Lower lobe of right lung (tissue), 2 donors: ENCODE measurements around the gene AMPD2. TPM values are rescaled to one million over a fixed set of nuclear protein-coding genes. Genes with fewer than 3 reads are reported as not detected.
"Not testable (repeated sequence)": the region's sequence is repeated elsewhere in the genome, so short reads cannot be mapped to it uniquely, and the experiment has no call there.

Experiments
- ATAC-seq, 2 donors: fragments of 200-7000 bp; cut with Tn5 transposase; one replicate each; pipeline ENCODE4 v1.9.1; 2020 to 2022; ENCODE audit warnings: mild to moderate bottlenecking in 2 of 2, moderate library complexity in 2 of 2
- DNase-seq: peaks from one replicate; pipeline ENCODE4 v3.0.0-alpha.2; 2020
- H3K27ac ChIP-seq: fragments of 200-600 bp; one replicate; pipeline ENCODE4 v1.8.0; 2022
- H3K27me3 ChIP-seq: fragments of 200-600 bp; one replicate; pipeline ENCODE4 v1.8.0; 2022; ENCODE audit warnings: low read depth
- H3K36me3 ChIP-seq: fragments of 200-600 bp; one replicate; pipeline ENCODE4 v1.8.0; 2022; ENCODE audit warnings: mild to moderate bottlenecking
- H3K4me1 ChIP-seq: fragments of 200-600 bp; one replicate; pipeline ENCODE4 v1.8.0; 2022
- H3K4me3 ChIP-seq: fragments of 200-600 bp; one replicate; pipeline ENCODE4 v1.8.0; 2022; ENCODE audit warnings: mild to moderate bottlenecking
- H3K9me3 ChIP-seq: fragments of 200-600 bp; one replicate; pipeline ENCODE4 v1.8.0; 2022
- intact Hi-C: fragments of 100-400 bp; cut with DNase I; formaldehyde crosslinking; loops from one replicate; pipeline ENCODE4 v1.11.0; 2022
- total RNA-seq: library from RNA; stranded (reverse); fragmentation: NEBNext Ultra II Directional; extraction: Animal tissue kit (Norgen Biotek cat#: 25700); gene quantifications from one replicate; pipeline ENCODE4 v1.2.1, GENCODE V29; 2021
- TF ChIP-seq, protein P1 (sequence below): fragments of 200-600 bp; IDR thresholded peaks from one replicate; pipeline ENCODE4 v1.8.0; 2022; ENCODE audit warnings: antibody characterized with exemption, mild to moderate bottlenecking
- donor health status: DM: no; HTN: yes; CAD: no; lungs with severe emphysema.

Gene AMPD2
- total RNA-seq, 1 donor from 2014 or later, result 55.9 TPM

DNA sequence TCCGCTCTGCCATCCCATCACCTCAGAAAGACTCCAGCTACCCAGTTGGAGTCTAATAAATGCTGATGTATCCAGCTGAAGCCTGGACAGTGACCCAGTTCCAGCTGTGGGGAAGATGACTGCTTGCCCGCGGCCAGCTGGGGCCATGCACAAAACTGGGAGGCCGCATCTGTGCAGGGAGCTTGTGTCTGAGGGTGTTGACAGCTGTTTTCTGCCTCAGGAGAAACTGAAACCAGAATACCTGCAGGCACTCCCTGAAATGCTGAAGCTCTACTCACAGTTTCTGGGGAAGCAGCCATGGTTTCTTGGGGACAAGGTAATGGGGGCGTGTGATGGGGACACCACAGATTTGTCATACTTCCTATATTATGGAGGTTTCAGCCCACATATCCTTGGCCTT, 51.4 kb downstream of the AMPD2 start:
- no peak for ATAC-seq
- H3K9me3 ChIP-seq, result no peaks in the 10 kb centered on the region
- no peaks in the 10 kb centered on the region for H3K27me3 ChIP-seq
- H3K4me1 ChIP-seq, result peaks cover 5% of the 10 kb centered on the region
- intact Hi-C loops, result no loop called here
- H3K27ac ChIP-seq, result no peak overlapping the region
- no peak overlapping the region for H3K4me3 ChIP-seq
- TF ChIP-seq, protein P1, sequence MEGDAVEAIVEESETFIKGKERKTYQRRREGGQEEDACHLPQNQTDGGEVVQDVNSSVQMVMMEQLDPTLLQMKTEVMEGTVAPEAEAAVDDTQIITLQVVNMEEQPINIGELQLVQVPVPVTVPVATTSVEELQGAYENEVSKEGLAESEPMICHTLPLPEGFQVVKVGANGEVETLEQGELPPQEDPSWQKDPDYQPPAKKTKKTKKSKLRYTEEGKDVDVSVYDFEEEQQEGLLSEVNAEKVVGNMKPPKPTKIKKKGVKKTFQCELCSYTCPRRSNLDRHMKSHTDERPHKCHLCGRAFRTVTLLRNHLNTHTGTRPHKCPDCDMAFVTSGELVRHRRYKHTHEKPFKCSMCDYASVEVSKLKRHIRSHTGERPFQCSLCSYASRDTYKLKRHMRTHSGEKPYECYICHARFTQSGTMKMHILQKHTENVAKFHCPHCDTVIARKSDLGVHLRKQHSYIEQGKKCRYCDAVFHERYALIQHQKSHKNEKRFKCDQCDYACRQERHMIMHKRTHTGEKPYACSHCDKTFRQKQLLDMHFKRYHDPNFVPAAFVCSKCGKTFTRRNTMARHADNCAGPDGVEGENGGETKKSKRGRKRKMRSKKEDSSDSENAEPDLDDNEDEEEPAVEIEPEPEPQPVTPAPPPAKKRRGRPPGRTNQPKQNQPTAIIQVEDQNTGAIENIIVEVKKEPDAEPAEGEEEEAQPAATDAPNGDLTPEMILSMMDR, result no peak
- no peak for DNase-seq
- H3K36me3 ChIP-seq, result peaks cover 5% of the 10 kb centered on the region

DNA sequence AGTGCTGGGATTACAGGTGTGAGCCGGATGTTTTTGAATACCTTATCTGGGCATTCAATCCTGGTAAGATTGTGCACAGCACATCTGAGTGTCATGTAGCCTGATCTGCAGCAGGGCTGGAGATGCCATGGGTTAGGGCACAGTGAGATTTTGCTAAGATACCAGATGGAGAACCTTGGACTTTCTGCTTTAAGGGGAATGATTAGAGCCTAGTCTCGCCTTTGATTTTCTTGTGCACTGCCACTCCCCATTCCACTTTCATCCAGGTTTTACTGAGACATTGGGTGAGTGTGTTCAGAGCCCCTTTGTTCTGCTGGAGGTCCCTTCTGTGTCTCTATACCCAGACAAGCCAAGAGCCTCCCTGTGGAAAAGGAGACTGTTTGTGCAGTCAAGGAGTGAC, 54.2 kb downstream of the AMPD2 start:
- ATAC-seq, H3K36me3 ChIP-seq, intact Hi-C loops, DNase-seq, H3K4me1 ChIP-seq, H3K27me3 ChIP-seq, H3K4me3 ChIP-seq, H3K27ac ChIP-seq, H3K9me3 ChIP-seq: not testable (repeated sequence)

DNA sequence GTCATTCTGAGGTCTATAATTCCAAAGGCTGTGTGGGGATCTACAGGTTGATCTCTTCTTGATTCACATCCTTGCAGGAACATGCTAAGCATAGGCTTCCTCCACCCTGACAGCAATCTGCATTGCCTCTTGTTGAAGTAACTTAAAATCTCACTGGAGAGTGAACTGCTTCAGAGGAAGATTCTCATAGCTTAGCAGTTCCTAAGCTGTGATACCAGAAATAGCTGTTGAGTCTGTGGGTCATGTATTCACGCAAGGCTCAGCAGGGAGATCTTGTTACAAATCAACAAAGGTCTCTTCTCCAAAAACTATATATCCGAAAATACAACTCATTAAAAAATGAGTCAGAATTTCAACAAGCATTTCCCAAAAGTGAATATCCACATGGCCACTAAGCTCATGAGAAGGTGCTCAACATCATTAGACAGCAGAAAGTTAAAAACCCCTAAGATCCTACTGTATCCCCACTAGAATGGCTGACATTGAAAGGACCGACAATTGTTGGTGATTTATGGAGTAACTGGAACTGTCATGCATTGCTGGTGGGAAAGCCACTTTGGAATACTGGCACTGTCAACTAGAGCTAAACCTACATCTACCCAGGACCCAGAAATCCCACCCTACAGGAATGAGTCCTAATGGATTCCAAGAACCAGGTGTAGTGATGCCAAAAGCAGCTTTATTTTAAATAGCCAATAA, 57.2 kb downstream of the AMPD2 start:
- H3K4me3 ChIP-seq, H3K9me3 ChIP-seq, H3K4me1 ChIP-seq, H3K27ac ChIP-seq, DNase-seq, H3K27me3 ChIP-seq, ATAC-seq, H3K36me3 ChIP-seq, intact Hi-C loops: not testable (repeated sequence)

DNA sequence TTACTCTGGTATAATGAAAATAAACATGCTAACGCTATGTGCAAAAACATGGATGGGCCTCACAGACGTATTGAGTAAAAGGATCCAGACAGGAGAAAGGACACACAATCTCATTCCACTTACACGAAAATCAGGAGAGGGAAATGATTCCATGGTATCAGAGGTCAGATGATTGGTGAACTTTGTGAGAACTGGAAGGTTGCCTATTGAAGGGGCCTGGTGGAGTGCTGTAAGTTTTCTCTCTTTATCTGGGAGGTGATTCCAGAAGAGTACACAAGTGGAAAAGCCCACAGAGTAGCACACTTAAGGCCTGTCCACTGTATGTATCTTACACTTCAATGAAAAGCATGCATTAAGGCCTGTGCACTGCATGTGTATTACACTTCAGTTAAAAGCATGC, 57.8 kb downstream of the AMPD2 start:
- Histone ChIP-seq H3K9me3 (no peaks in the 10 kb centered on the region), H3K36me3 (peaks cover 5% of the 10 kb centered on the region), H3K4me1 (no peaks in the 10 kb centered on the region), H3K4me3 (no peak overlapping the region), H3K27ac (no peak overlapping the region), H3K27me3 (no peaks in the 10 kb centered on the region)
- DNase-seq (no peak), ATAC-seq (no peak)
- TF ChIP-seq, protein P1, result no peak
- intact Hi-C loops, result no loop called here

DNA sequence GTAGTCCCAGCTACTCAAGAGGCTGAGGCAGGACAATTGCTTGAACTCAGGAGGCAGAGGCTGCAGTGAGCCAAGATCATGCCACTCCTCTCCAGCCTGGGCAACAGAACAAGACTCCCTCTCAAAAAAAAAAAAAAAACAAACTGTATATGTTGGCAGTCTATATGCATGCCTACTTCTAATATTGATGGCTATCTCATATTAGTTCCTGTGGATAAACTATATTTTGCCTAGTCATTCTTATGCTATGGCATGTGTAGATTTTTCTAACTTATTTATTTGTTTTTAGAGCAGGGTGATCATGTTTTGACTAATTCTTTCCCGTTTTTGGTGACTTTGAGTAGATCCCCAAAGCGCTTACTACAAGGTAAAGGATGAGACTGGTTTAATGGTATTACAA, 59.0 kb downstream of the AMPD2 start:
- H3K27me3 ChIP-seq, H3K9me3 ChIP-seq, H3K4me1 ChIP-seq, H3K4me3 ChIP-seq, ATAC-seq, DNase-seq, H3K36me3 ChIP-seq, intact Hi-C loops, H3K27ac ChIP-seq: not testable (repeated sequence)

Other genes starting within 250 kb of the AMPD2 start
- 178 TPM for gene SORT1, start 221.9 kb upstream of the AMPD2 start, total RNA-seq
- 55.4 TPM for gene PSMA5, start 193.4 kb upstream of the AMPD2 start, total RNA-seq
- gene SYPL2, start 153.3 kb upstream of the AMPD2 start, total RNA-seq, result 1.5 TPM
- 3.8 TPM for gene ATXN7L2, start 135.9 kb upstream of the AMPD2 start, total RNA-seq
- gene CYB561D1, start 125.7 kb upstream of the AMPD2 start, total RNA-seq, result 15.1 TPM
- 9.1 TPM for gene AMIGO1, start 110.1 kb upstream of the AMPD2 start, total RNA-seq
- gene GPR61, start 80.0 kb upstream of the AMPD2 start, total RNA-seq, result not detected
- 6.7 TPM for gene GNAI3, start 71.2 kb upstream of the AMPD2 start, total RNA-seq
- not detected for gene GNAT2, start 221 bp upstream of the AMPD2 start, total RNA-seq
- gene GSTM4, start 36.3 kb downstream of the AMPD2 start, total RNA-seq, result 15.7 TPM
- 35.7 TPM for gene GSTM2, start 48.2 kb downstream of the AMPD2 start, total RNA-seq
- gene GSTM1, start 68.0 kb downstream of the AMPD2 start, total RNA-seq, result not detected
- gene GSTM5, start 92.4 kb downstream of the AMPD2 start, total RNA-seq, result 11.7 TPM
- 18.5 TPM for gene GSTM3, start 121.2 kb downstream of the AMPD2 start, total RNA-seq
- not detected for gene EPS8L3, start 144.1 kb downstream of the AMPD2 start, total RNA-seq